HepG2 (cell line): ENCODE results near the gene SLC17A9. TPM values are rescaled to one million over a fixed set of nuclear protein-coding genes. Genes with fewer than 3 reads are reported as not detected.

Experiments used
- ATAC-seq: fragments of 200-7000 bp; cut with Tn5 transposase; 3 replicates; pipeline ENCODE4 v1.9.1; 2020; ENCODE audit warnings: mild to moderate bottlenecking, moderate library complexity
- BruUV-seq: library from RNA; stranded (reverse); fragments of 400-500 nt; replicated peaks from 2 replicates; lab custom pipeline; 2021; lab: Mats Ljungman, UMichigan
- CTCF ChIA-PET: fragments of 300-600 bp; formaldehyde crosslinking; extraction: SDS; loops from one replicate; lab custom pipeline; 2021; ENCODE audit warnings: low total read pairs, inconsistent platforms, low intra/inter-chr PET ratio; lab: Yijun Ruan, JAX
- POLR2A ChIA-PET: fragments of 350-600 bp; sonication (Branson Sonifier 250); formaldehyde crosslinking; loops from one replicate; lab custom pipeline; 2020; ENCODE audit warnings: antibody characterized with exemption, inconsistent platforms; lab: Yijun Ruan, JAX
- DNase-seq: peaks from one replicate; pipeline ENCODE4 v3.0.0-alpha.2; 2015; ENCODE audit warnings: low spot score
- FAIRE-seq: peaks from 3 replicates; lab custom pipeline; 2011; peaks lifted over from hg19 to GRCh38; lab: Jason Lieb, UNC
- H2AFZ ChIP-seq: one replicate; pipeline ENCODE4 v1.6.1; 2011; ENCODE audit warnings: low read length, inconsistent platforms
- H3K27ac ChIP-seq: fragments of 300-600 bp; 3 replicates; pipeline ENCODE4 v1.8.0; 2011; ENCODE audit warnings: mixed run types, mild to moderate bottlenecking, mixed read lengths, low read length, inconsistent platforms; ENCODE audit not compliant: insufficient read depth; ENCODE audit errors: extremely low read length
- H3K27me3 ChIP-seq, 2 experiments: fragments of 200-600 bp in 1 of 2; 2 replicates in 1 of 2; 3 replicates in 1 of 2; pipeline versions ENCODE4 v1.6.0 to v1.8.0; 2011; ENCODE audit warnings: low read length in 2 of 2, mild to moderate bottlenecking in 2 of 2, moderate library complexity in 2 of 2, inconsistent platforms in 1 of 2; ENCODE audit not compliant: insufficient read depth in 2 of 2, control insufficient read depth in 1 of 2
- H3K36me3 ChIP-seq, 2 experiments: fragments of 200-600 bp in 1 of 2; replicated peaks in 1 of 2; 2 replicates in 1 of 2; 3 replicates in 1 of 2; pipeline versions ENCODE4 v1.5.1 to v1.8.0; 2011; ENCODE audit warnings: low read length in 2 of 2, inconsistent platforms in 1 of 2; ENCODE audit not compliant: insufficient read depth in 2 of 2, control insufficient read depth in 1 of 2
- H3K4me1 ChIP-seq: 2 replicates; pipeline ENCODE4 v1.5.1; 2012; ENCODE audit warnings: low read length, inconsistent platforms; ENCODE audit not compliant: insufficient read depth
- H3K4me2 ChIP-seq: 2 replicates; pipeline ENCODE4 v1.6.0; 2011; ENCODE audit warnings: low read depth, low read length, inconsistent platforms
- H3K4me3 ChIP-seq, 3 experiments: fragments of 200-600 bp in 1 of 3; sonication (generic), shearing (Covaris generic) in 1 of 3; replicated peaks in 1 of 3; 2 replicates each; pipeline ENCODE4 v1.5.1; 2011 to 2016; ENCODE audit warnings: low read length in 3 of 3, inconsistent platforms in 2 of 3, low read depth in 2 of 3, mild to moderate bottlenecking in 2 of 3, control low read depth in 1 of 3, mixed read lengths in 1 of 3; ENCODE audit not compliant: insufficient read depth in 1 of 3
- H3K79me2 ChIP-seq: one replicate; pipeline ENCODE4 v1.6.1; 2011; ENCODE audit warnings: low read length, inconsistent platforms; ENCODE audit not compliant: insufficient read depth
- H3K9ac ChIP-seq: 2 replicates; pipeline ENCODE4 v1.6.0; 2011; ENCODE audit warnings: mild to moderate bottlenecking, low read depth, low read length, inconsistent platforms; ENCODE audit not compliant: insufficient read depth
- H3K9me3 ChIP-seq: 2 replicates; pipeline ENCODE4 v1.5.1; 2012; ENCODE audit warnings: mild to moderate bottlenecking, low read length
- H4K20me1 ChIP-seq: 2 replicates; pipeline ENCODE4 v1.6.0; 2011; ENCODE audit warnings: inconsistent platforms, mild to moderate bottlenecking, low read length, moderate library complexity; ENCODE audit not compliant: insufficient read depth
- AFF4 ChIP-seq: sonication (generic); formaldehyde crosslinking; IDR thresholded peaks from 2 replicates; pipeline ENCODE4 v1.4.0; 2020; ENCODE audit warnings: missing genetic modification reagents
- DMTF1 ChIP-seq: sonication (generic); formaldehyde crosslinking; IDR thresholded peaks from 2 replicates; pipeline ENCODE4 v1.4.0; 2020; ENCODE audit warnings: mild to moderate bottlenecking, missing genetic modification reagents
- E2F5 ChIP-seq: sonication (generic); formaldehyde crosslinking; conservative IDR thresholded peaks from 2 replicates; pipeline ENCODE4 v1.4.0; 2020; ENCODE audit warnings: missing genetic modification reagents
- SMAD1 ChIP-seq: sonication (generic); formaldehyde crosslinking; IDR thresholded peaks from 2 replicates; pipeline ENCODE4 v1.4.0; 2020; ENCODE audit warnings: missing genetic modification reagents, low read depth, mild to moderate bottlenecking, borderline replicate concordance
- ZBTB33 ChIP-seq: sonication (generic); formaldehyde crosslinking; IDR thresholded peaks from 2 replicates; pipeline ENCODE4 v1.4.0; 2020; ENCODE audit warnings: missing genetic modification reagents
- ZFX ChIP-seq: sonication (generic); formaldehyde crosslinking; IDR thresholded peaks from 2 replicates; pipeline ENCODE4 v1.4.0; 2020; ENCODE audit warnings: mild to moderate bottlenecking, low read depth, missing genetic modification reagents, moderate library complexity
- WGBS: methylation state at CpG from one replicate; pipeline ENCODE4 v1.1.6; 2017; ENCODE audit warnings: low lambda C conversion rate; 5-methylcytosine and 5-hydroxymethylcytosine counted together
- in situ Hi-C: cut with HindIII; loops from 2 replicates; pipeline ENCODE4 v1.10.0; 2017; ENCODE audit warnings: low pct_unique_long_range_greater_than_20kb; ENCODE audit not compliant: extremely low pct_ligation_motif_present
- intact Hi-C: fragments of 100-400 bp; cut with micrococcal nuclease; formaldehyde crosslinking; loops from one replicate; pipeline ENCODE4 v1.10.0; 2022; ENCODE audit not compliant: unreplicated experiment
- polyA plus RNA-seq, 8 experiments: library from polyadenylated mRNA; depleted of rRNA in 3 of 8; stranded (reverse) in 7 of 8; unstranded in 1 of 8; fragments of >200 nt; fragmentation: Illumina TruSeq in 4 of 8; extraction: Trizol in 4 of 8; gene quantifications; 2 replicates each; pipeline versions ENCODE4 v1.2.1 to v1.2.3, GENCODE V29; 2011 to 2016; ENCODE audit warnings: low read depth in 4 of 8, missing spikeins in 1 of 8, mixed read lengths in 1 of 8; ENCODE audit not compliant: insufficient read depth in 1 of 8
- total RNA-seq, 5 experiments: library from RNA; depleted of rRNA; stranded (reverse); fragments of >200 nt; fragmentation: Illumina TruSeq; extraction: Trizol; gene quantifications; 2 replicates each; pipeline ENCODE4 v1.2.3, GENCODE V29; 2016; ENCODE audit warnings: low read depth in 1 of 5
- TF ChIP-seq, protein P1 (sequence below): sonication (generic); formaldehyde crosslinking; IDR thresholded peaks from 2 replicates; pipeline ENCODE4 v1.5.0; 2020; ENCODE audit warnings: mild to moderate bottlenecking, missing genetic modification reagents, borderline replicate concordance

The SLC17A9 gene
- total and polyA plus RNA-seq, 2 of the 13 experiments (the other 11 are each of a cell fraction or from before 2014, with no cell fraction given) = 110 to 191 TPM

DNA sequence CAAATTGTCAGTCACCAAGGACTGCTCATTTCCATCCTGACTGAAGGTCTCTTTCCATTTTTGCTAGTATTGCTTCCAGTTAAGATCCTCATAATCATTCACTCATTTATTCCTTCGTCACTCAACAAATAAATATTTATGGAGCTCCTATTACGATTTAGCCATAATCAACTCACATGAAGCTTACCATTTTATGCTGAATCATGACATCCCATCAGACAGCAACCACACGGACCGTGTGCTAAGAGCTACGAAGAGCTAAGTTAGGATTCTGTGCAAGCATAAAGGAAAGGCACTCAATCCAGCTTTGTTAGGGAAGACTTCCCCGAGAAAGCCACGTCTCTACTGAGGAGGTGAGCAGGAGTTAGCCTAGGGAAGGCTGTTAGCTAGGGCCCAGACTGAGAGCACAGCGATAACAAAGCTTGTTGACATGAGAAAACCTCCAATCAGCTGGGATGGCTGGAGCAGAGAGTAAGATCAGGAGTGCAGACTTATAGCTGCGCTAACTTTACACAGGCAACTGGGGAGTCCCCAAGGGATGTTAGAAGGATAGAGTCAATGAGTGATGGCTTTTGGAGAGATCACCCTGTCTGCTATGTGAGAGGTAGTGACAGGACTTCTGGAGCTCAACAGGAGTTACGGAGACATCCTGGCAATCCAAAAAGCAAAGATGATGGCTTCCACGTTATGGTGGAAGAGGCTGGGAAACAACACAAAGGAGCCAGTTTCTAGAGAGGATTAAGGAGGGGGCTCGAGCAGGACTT, 17.1 kb upstream of the SLC17A9 start (continued):
- TF ChIP-seq E2F5 (no peak), DMTF1 (CRISPR knock-in tag) (no peak)

GRCh38 chr20:62935968-62936585, 16.4 kb upstream of the SLC17A9 start:
- Histone ChIP-seq H3K4me2 (peak overlapping the region; percentile 81), H3K4me3 (peak overlapping the region; percentile 69 to 94 (median 76); a peak in 5 of 6 replicates), H4K20me1 (peaks cover 62% of the 10 kb centered on the region), H3K9me3 (no peaks in the 10 kb centered on the region), H3K27ac (peak overlapping the region; percentile 89), H3K9ac (peak overlapping the region; percentile 97), H2AFZ (no peak overlapping the region), H3K4me1 (peaks cover 79% of the 10 kb centered on the region), H3K36me3 (peaks cover 18 to 33% of the 10 kb centered on the region in 2 experiments), H3K79me2 (peaks cover 94% of the 10 kb centered on the region), H3K27me3 (no peaks in the 10 kb centered on the region; a peak in 1 of 5 replicates)
- FAIRE-seq (no peak), ATAC-seq (no peak), DNase-seq (no peak)
- ChIA-PET CTCF (no interaction called here), POLR2A (interaction anchor here (0.8 to 7.5 kb wide), 9 partner anchors 10 to 113 kb away, joined by 3 to 205 read pairs (median 20); partner anchors contain the start of genes DIDO1 and SLC17A9)
- intact Hi-C loops (loop anchor here (1.0 to 5.0 kb wide), 3 partner anchors 9 to 37 kb away; no protein-coding TSS in a partner anchor), in situ Hi-C loops (no loop called here)
- 84% methylated on average over 22 of the region's 22 CpGs for WGBS
- BruUV-seq = no TSS peak
- TF ChIP-seq ZBTB33 (CRISPR knock-in tag) (peak; percentile 44; the same call in 1 of the 2 replicates), SMAD1 (CRISPR knock-in tag) (no peak), AFF4 (CRISPR knock-in tag) (0 out of 2 replicates have a peak, but pooled peaks have one; percentile 17), ZFX (CRISPR knock-in tag) (peak; percentile 14; the same call in 1 of the 2 replicates)
- TF ChIP-seq, protein P1, sequence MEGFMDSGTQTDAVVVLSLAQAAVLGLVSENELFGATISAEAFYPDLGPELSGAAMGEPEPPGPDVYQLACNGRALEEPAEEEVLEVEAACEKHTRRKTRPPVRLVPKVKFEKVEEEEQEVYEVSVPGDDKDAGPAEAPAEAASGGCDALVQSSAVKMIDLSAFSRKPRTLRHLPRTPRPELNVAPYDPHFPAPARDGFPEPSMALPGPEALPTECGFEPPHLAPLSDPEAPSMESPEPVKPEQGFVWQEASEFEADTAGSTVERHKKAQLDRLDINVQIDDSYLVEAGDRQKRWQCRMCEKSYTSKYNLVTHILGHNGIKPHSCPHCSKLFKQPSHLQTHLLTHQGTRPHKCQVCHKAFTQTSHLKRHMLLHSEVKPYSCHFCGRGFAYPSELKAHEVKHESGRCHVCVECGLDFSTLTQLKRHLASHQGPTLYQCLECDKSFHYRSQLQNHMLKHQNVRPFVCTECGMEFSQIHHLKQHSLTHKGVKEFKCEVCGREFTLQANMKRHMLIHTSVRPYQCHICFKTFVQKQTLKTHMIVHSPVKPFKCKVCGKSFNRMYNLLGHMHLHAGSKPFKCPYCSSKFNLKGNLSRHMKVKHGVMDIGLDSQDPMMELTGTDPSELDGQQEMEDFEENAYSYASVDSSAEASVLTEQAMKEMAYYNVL = 0 out of 2 replicates have a peak, but pooled peaks have one; percentile 5
